Measurements from ENCODE around the gene MICAL3.

Gene MICAL3

GRCh38 chr22:17786435-17787161 is 237.8 kb downstream of the MICAL3 start:
- no peak for DNase-seq

- peak; percentile 56 for DNase-seq
Observed at GRCh38 chr22:17785185-17786184, 238.9 kb downstream of the MICAL3 start.

GRCh38 chr22:17784776-17785175 is 239.6 kb downstream of the MICAL3 start:
- no peak for DNase-seq

- DNase-seq, result no peak
Observed at GRCh38 chr22:17783773-17784480, 240.4 kb downstream of the MICAL3 start.

- no peak for DNase-seq
Observed at GRCh38 chr22:17783312-17783711, 241.0 kb downstream of the MICAL3 start.

GRCh38 chr22:17782621-17783020 is 241.7 kb downstream of the MICAL3 start:
- no peak for DNase-seq

- no peak for DNase-seq
Observed at GRCh38 chr22:17782158-17782557, 242.2 kb downstream of the MICAL3 start.

- DNase-seq, result no peak
Observed at GRCh38 chr22:17781319-17782031, 242.9 kb downstream of the MICAL3 start.

GRCh38 chr22:17780741-17781318 is 243.5 kb downstream of the MICAL3 start:
- no peak for DNase-seq

- DNase-seq, result no peak
Observed at GRCh38 chr22:17780116-17780740, 244.1 kb downstream of the MICAL3 start.

- DNase-seq, result no peak
Observed at GRCh38 chr22:17779286-17780115, 244.9 kb downstream of the MICAL3 start.

GRCh38 chr22:17778412-17778976 is 245.9 kb downstream of the MICAL3 start:
- no peak for DNase-seq

GRCh38 chr22:17777717-17778044 is 246.7 kb downstream of the MICAL3 start:
- no peak for DNase-seq

- DNase-seq, result no peak
Observed at GRCh38 chr22:17777005-17777716, 247.2 kb downstream of the MICAL3 start.

- DNase-seq, result no peak
Observed at GRCh38 chr22:17775781-17776465, 248.4 kb downstream of the MICAL3 start.

GRCh38 chr22:17774926-17775685 is 249.3 kb downstream of the MICAL3 start:
- no peak for DNase-seq

GRCh38 chr22:17774206-17774925 is 250.0 kb downstream of the MICAL3 start, which contains the start of gene BID:
BID (minus strand) TSS chr22:17774469; CDS start chr22:17750116, 24,353 bp downstream.
- DNase-seq, result no peak
